HG02759 (cell line): Measurements from ENCODE around the gene WNT3.

Experiments
- ATAC-seq: cut with Tn5 transposase; IDR thresholded peaks from one replicate; pipeline ENCODE4 v1.9.1; 2021; ENCODE audit warnings: mild to moderate bottlenecking, moderate library complexity; ENCODE audit not compliant: unreplicated experiment

Gene WNT3

DNA sequence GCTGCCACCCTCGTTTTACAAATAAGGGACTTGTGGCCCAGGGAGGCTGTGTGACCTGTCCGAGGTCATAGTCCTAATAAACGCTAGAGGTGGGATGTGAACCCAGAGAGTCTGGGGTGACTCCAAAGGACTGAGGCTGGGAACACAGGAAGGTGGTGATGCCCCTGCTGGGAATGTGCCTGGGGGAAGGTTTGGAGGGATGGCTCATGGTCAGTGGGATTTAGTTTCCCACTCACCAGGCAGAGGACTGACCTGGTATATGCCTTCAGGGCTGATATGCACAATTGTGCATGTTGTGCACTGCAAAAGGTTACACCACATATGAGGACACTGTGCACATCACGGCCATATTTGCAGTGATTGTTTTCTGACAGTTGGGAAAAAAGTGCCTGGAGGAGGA lies 19.0 kb upstream of the WNT3 start:
- ATAC-seq: no peak

DNA sequence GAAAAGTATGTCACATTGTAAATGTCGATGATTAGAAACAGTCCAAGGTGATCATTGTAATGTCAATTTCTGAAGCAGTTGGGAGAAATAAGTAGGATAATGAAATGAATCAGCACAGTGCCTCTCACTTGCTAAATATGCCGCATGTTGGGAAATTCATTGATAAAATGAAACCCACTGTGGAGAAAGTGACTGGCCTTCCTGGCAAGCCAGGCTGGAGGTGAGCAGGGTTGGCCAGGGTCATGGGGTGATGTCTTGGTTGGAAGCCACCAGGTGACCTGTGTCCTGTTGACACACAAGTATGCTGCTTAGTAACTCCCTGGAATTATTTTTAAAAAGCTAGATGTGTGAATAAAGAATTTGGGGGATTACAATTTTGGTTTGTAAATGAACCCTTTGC lies 18.0 kb upstream of the WNT3 start:
- no peak for ATAC-seq

DNA sequence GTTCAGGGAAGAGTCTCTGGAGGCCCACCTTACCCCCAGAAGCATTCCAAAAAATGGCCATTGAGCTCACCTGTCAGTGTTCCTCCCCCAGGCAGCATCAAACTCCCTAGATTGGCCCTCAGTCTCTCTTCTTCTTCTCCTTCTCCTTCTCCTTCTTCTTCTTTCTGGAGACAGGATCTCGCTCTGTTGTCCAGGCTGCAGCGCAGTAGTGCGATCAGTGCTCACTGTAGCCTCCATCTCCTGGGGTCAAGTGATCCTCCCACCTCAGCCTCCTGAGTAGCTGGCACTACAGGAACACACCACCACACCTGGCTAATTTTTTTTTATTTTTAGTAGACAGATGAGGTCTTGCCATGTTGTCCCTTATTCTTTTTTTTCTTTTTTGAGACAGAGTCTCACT lies 16.4 kb upstream of the WNT3 start:
- no peak for ATAC-seq

DNA sequence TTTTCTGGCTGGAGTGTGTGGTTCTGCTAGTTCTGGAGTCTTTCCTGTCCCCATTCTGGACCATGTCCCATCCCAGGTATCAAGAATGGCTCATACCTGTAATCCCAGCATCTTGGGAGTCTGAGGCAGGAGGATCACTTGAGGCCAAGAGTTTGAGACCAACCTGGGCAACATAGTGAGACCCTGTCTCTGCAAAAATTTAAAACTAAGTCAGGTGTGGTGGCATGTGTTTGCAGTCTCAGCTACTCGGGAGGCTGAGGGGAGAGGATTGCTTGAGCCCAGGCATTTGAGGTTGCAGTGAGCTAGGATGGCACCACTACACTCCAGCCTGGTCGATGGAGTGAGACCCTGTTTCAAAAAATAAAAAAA lies 15.3 kb upstream of the WNT3 start:
- ATAC-seq: no peak

DNA sequence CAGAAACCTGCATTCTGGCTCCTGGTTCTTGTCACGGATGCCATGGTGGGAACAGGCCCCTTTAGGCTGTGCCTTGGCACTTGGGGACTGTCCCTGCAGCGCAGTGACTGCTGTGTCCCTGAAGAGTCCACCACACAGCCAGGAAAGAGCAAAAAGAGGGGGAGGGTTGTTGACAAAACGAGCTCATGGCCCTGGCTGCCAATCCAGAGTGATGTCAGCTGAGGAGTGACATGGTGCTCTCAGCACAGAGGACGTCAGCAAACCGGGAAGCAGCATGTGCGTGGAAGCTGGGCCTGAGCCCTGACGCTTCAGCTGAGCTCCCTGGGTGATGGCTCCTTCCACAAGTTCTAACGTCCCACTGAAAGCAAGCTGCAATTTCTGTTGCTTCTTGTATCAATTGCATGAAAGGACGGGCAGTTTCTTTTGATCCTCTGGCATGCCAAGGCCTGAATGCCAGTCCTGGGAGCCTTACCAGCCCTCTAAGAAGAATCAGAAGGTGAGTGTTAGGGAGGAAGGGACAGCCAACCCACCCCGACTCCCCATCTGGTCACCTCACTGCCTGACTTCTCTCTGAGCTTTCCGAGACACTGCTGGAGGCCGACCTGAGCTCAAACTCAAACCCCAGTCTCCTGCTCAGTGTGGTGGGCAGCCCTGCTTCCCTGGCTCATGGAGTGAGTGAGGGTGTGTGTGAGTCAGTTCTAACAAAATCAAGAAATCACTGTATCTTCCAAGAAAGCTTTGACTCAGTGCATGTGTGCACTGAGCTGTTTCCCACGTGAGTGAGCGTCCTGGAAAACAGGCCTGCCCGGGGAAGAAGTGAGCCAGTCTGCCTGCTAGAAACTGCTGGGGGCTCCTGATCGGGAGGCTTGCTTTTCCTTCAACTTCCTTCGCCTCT lies 14.7 kb upstream of the WNT3 start:
- no peak for ATAC-seq

DNA sequence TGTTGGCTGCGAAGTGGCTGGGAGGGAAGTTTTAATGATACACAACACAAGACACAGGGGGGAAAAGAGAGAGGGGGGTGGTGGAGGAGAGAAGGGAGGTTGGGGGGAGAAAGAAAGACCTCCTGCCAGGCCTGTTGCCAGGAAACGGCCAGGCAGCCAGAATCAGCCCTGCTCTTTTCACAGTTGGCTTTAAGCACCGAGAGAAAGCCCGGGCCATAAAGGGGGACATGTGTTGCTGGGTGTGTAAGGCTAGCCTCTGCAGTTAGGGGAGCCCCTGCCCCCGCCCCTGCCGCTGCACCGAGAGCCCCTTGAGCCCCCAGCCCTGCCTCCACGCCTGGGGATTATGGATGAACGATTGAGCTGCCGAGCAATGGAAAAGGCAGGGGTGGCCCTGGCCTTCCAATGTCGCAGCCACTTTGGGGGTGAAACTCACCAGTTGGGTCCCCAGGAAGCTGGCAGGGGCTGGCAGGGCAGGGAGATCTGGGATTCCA lies 13.9 kb upstream of the WNT3 start:
- no peak for ATAC-seq

DNA sequence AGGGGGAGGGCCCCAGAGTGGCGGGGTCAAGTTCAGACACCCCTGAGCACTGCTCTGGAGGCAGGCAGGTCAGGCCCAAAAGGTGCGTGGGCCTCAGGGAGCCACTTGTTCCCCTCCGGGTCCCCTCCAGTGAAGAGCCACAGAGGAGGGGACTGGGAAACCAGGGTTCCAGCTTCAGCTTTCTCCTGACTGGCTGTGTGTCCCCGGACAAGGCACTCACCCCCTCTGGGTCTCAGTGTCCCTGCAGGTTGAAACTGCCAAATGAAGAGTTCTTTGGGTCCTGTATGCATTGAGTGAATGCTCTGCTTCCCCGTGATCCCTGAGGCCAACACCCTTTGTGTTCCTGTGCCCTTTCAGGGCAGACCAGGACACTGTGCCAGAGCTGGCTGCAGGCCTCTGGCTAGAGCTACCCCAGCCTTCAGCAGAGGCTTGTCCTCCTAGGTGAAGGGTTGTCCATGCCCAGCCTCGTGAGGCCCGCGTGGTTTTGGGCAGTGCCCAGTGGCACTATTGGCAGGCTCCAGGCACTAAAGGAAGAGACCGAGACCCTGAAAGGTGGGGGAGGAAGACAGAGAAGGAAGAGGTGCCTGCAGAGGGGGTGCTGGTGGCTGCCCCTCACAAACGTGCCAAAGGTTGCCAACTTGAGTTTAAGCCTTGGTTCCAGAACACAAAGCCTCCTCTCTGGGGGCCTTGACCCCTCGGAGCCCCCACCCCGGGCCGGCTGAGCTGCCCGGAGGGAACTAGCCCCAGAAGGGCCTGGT lies 13.3 kb upstream of the WNT3 start:
- ATAC-seq: no peak

DNA sequence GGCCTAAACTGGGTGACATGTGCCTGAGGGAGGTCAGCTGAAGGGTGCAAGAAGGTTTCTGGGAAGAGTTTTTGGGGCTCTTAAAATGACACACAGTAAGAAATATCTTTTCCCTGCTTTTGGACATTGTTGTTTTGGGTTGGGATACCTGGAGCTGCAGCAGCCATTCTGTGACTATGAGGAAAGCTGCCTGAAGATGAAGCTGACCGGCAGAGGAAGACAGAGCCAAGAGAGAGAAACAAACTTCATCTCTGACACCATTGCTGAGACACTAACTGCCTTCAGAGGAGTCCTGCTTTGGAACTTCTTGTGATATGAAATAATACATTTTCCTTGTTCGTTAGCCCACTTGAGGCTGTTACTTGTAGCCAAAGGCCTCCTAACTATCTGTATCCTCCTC lies 8.8 kb upstream of the WNT3 start:
- ATAC-seq: no peak

DNA sequence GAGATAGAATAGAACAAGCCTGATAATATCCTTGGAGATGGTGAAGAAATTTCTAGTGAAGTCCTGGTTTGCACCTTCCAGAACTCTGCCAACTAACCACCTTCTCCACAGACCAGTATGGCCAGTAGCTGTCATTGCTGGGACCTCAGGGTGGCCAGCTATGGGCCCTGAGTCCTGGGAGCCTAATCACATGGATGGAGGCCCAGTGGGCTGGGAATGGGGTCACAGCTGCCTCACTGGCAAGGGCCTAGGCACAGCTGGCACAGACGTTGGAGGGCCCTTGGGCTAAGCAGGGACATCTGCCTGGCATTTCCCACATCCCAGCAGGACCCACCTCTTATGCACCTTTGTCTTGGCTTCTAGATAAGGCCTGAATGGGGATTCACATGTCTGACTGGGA lies 7.6 kb upstream of the WNT3 start:
- ATAC-seq: no peak

DNA sequence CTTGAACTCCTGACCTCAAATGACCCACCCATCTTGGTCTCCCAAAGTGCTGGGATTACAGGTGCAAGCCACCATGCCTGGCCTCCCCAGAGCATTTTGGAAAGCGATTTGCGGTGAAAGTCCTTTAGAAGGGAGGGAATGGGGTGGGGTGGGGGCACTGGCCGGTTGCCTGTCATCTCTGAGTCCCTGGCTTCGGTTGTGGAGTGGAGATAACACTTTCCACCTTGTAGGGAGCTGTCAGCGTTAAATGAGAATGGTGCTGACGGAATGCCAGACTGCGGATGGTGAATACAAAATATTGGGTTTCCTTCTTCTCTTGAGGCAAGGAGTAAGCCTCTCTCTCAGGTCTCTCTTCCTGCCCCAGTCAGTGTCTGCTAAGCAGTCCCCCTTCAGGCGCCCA lies 5.2 kb upstream of the WNT3 start:
- ATAC-seq: no peak

DNA sequence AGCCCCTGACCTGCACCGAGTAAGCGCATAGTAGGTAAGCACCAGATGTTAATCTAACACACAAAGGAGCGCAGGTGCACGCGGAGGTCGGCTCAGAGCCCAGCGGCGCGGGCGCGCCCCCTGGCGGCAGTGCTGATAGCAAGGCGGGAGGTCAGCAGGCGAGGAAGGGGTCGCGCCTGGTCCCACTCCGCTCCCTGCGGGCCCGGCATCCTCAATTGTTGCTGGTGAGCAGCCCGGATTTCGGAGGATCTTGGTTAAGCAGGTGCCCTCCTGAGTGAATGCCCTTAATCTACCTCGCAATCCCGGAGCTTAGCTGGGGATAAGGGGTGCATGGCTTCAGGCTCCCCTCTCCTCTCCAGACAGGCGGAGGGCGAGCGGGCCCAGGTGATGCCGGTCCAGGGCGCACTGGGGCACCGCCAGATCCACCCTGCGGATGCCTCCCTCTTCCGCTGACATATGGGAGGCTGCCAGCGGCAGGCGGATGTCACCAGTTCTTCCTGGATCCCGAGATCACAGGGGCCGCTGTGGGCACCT lies 4.0 kb upstream of the WNT3 start:
- ATAC-seq: no peak

DNA sequence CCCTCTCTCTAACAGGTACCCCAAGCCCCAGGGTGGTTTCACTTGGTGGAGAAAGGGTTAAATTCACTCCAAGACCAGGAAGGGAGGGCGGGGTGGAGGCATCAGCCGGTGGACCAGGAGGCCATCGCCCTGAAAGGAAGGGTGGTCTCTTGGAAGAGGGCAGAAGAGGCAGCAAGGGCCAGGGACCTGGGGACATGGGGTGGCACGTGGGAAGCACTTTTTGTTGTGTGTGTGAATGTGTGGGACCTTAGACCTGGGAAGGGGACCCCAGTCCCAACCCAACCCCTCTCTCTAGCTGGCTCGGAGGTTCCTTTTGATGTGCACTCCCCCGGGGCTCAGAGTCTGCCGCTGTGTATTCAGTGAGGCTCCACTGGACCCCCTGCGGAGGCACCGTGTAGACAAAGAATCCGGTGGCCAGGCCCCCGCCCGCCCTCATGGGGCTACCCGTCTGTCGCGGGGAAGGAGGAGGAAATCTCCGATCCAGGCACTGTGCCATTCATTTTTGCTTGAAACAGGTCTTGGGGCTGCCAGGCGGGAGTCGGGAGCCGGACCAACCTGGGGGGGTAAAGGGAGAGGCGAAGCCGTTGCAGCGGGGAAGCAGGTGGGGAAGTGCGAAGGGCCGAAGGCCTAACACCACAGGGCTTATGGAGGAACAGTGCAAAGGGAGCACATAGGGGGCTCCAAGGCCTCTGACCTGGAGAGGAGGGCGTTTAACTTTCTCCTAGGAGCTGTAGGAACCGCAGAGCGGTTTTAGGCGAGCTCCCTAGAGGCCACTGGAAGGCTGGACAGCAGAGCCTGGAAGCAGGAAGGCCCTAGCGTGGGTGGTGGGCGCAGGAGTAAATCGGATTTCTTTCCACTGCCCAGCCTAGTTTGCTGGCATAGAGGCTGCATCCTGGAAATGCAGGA lies 3.2 kb upstream of the WNT3 start:
- ATAC-seq: no peak

DNA sequence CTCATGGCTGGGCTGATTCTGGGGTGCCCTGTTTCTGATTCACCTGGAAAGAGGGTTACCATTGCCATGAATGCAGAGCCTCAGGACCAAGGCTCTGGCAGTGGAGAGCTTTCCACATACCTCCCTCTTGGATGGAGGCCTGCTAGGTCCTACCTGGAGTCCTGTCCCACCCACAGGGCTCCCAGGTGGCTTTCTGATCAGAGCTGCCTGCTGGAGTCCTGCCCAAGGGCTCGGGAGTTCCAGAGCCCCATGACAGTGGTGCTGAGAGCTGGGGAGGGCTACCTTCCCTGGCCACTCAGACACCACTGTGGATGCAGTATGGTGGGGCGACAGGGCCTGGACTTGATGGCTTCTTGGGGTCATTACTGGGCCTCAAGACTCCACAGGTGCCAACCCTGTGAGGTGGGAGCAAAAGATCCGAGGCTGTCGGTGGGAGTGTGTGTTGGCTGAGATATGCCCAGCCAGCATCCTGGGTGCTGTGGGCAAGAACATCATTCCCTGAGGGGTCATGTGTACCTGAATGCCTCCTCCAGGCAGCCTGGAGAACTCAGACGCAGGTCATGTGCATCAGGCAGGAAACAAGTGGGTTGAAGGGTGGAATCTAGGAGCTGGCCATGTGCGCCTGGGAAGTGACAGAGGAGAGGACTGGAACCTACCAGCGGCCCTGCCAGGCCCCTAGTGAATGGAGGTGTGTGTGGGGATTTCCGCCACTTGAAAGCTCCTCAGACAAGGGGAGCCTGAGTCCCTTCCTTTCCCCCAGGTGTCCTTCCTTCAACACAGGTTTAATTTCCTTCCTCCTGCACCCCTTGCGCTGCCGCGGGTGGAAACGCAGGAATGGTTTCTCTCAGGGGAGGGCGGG lies 2.3 kb upstream of the WNT3 start:
- no peak for ATAC-seq

DNA sequence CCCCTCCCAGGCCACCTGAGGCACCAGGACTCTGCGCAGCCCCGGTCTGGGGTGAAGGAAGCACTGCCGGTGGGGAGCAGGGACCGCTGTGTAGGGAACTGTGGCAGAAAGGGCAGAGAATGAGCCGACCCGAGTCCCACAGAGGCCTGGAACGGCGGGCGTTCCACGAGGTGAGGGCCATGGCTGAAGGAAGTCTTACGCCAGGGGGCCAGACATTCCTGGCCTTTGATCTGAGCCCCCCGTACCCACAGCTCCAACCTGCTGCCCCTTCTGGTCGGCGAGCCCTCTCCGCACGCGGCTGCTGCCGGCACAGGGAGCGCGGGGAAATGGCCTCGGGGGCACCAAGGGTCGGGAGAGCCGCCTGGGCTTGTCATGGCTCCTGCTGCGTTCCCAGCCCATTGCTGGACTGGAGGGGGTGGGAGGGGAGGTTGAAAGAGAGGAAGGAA lies 1.4 kb upstream of the WNT3 start:
- ATAC-seq: no peak

DNA sequence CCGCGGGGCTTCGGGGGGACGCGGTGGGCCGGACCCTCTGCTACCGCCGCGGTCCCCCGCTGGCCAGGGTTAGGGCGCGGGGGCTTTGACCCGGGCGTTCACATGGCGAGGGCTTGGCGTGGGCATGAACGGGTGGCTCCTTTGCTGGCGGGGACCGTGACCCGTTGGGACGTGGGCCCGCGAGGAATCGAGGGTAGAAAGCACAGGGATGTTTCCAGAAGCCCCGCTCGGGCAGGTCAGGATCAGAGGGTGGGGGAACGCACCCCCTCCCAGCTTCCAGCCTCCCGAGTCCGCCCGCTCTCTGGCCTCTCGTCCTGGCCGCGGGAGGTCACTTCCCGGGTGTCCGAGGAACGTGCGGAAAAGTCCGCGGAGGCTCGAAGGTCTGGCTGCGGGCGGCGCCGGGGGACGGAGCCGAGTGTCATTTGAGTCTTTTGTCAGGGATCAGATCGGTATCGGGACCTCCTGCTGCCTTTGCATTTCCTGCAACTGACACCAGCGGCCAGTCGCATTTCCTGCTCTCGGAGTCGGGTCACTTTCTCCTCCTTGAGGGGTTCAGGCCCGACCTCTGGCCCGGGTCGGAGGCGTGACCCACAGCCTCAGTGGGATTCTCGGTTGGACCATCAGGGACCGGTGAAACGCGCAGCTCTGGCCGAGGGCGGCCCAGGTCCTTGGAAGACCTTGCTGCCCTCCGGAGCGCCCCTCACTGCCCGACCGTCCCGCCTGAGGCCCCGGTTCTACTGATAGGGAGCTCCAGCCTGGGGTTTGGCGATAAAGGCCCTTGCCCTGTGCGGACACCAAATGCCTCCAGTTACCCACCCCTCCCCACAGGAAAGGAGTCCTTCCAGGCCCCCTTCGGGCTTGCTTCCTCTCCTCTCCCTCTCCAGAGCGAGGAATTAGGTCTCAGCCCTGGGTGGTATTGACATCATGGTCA lies 702 bp upstream of the WNT3 start:
- ATAC-seq: no peak

DNA sequence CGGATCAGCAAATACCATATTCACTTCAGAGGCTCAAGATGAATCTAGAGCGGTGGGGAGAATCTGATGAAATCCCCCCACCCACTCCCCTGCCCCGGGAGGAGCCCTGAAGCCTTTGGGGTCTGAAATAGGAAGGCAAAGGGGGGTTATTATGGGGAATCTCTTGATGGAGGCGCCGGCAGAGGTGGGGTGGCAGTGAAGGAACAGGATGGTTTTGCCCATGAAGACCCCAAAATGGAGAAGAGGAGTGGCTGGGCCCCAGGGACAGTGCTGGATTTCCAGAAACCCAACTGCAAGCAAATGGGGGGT lies 637 bp downstream of the WNT3 start:
- no peak for ATAC-seq

DNA sequence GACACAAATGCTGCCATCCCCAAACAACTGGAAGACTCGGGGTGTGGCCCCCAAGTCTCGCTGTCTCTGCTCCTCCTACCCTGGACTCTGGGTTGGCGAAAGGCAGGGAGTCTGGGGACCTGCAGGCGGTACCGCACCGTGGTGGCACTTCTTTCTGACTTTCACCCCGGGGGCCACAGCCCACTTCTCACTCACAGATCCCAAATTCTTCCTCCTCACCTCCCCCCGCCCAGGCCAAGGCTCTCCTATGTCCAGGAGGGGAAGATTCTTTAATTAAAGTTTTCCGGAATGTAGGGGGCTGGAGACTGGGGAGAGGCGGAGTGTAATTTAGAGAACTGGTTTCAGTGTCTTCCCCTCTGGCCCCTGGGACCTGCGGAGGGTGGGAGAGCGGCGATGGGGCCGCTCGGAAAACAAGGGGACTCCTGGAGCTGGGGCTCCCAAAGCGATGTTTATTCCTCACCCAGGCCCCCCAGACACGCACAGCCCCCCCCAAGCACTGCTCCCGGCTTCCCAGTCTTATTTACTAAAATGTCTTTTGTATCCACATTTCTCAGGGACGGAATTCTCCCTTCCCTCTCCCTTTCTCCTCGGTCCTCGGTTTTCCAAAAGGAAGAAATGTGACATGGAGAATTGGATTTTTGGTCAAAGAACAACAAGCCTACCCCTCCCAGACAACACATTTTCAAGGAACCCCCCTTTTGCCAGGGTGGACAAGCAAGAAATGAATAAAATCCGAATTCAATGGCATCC lies 1.2 kb downstream of the WNT3 start:
- ATAC-seq: no peak
